ENCODE measurements around the gene TTPAL.
A peak's percentile ranks its signal among the peaks of the same experiment; 100 is the strongest.

Gene TTPAL

GRCh38 chr20:44527716-44528199 is 52.1 kb downstream of the TTPAL start:
- no peak for TF ChIP-seq EZH2phosphoT487 (conservative IDR thresholded peaks at IDR 0.05; ENCODE audit: low read length)
- TF ChIP-seq CTCF (IDR thresholded peaks at IDR 0.05; ENCODE audit: insufficient read depth, low read length, poor library complexity, severe bottlenecking): no peak
- Histone ChIP-seq H3K9ac (ENCODE audit: low read length) (no peak overlapping the region), H3F3A (ENCODE audit: insufficient read depth) (peaks cover 9% of the 10 kb centered on the region)

GRCh38 chr20:44528309-44528708 is 52.6 kb downstream of the TTPAL start:
- peaks cover 12% of the 10 kb centered on the region for H3F3A ChIP-seq (ENCODE audit: insufficient read depth)
- no peaks in the 10 kb centered on the region for H4K20me1 ChIP-seq (ENCODE audit: low read depth, low read length)
- H2AFZ ChIP-seq (ENCODE audit: low read depth, low read length, severe bottlenecking): no peak overlapping the region
- no peaks in the 10 kb centered on the region for H3K27me3 ChIP-seq (ENCODE audit: low read length)
- no peak overlapping the region for H3K4me3 ChIP-seq (ENCODE audit: insufficient read depth, low read length, poor library complexity, severe bottlenecking)
- H3K36me3 ChIP-seq (ENCODE audit: low read length): no peaks in the 10 kb centered on the region
- no peaks in the 10 kb centered on the region for H3K9me3 ChIP-seq (ENCODE audit: insufficient read depth, low read length)
- TF ChIP-seq EZH2phosphoT487 (conservative IDR thresholded peaks at IDR 0.05; ENCODE audit: low read length) (no peak), CTCF (IDR thresholded peaks at IDR 0.05; ENCODE audit: insufficient read depth, low read length, poor library complexity, severe bottlenecking) (no peak)
- no peak overlapping the region for H3K9ac ChIP-seq (ENCODE audit: low read length)
- no peak overlapping the region for H3K4me2 ChIP-seq (ENCODE audit: low read depth, low read length, poor library complexity, severe bottlenecking)
- H3K27ac ChIP-seq (ENCODE audit: low read depth, low read length): no peak overlapping the region
- no peaks in the 10 kb centered on the region for H3K79me2 ChIP-seq (ENCODE audit: insufficient read depth, low read length)
- H3K9me2 ChIP-seq (replicated peaks; ENCODE audit: insufficient read depth, low read length): no peaks in the 10 kb centered on the region

More at GRCh38 chr20:44527716-44528199, 52.1 kb downstream of the TTPAL start:
- H2AFZ ChIP-seq (ENCODE audit: low read depth, low read length, severe bottlenecking): no peak overlapping the region
- no peaks in the 10 kb centered on the region for H3K79me2 ChIP-seq (ENCODE audit: insufficient read depth, low read length)
- no peak overlapping the region for H3K4me2 ChIP-seq (ENCODE audit: low read depth, low read length, poor library complexity, severe bottlenecking)
- no peak overlapping the region for H3K4me3 ChIP-seq (ENCODE audit: insufficient read depth, low read length, poor library complexity, severe bottlenecking)
- H3K9me3 ChIP-seq (ENCODE audit: insufficient read depth, low read length): no peaks in the 10 kb centered on the region
- H3K27me3 ChIP-seq (ENCODE audit: low read length): no peaks in the 10 kb centered on the region
- no peaks in the 10 kb centered on the region for H4K20me1 ChIP-seq (ENCODE audit: low read depth, low read length)
- no peaks in the 10 kb centered on the region for H3K9me2 ChIP-seq (replicated peaks; ENCODE audit: insufficient read depth, low read length)
- no peaks in the 10 kb centered on the region for H3K36me3 ChIP-seq (ENCODE audit: low read length)
- H3K27ac ChIP-seq (ENCODE audit: low read depth, low read length): no peak overlapping the region

GRCh38 chr20:44532259-44532980 is 56.7 kb downstream of the TTPAL start:
- peak overlapping the region; percentile 91 for H3K4me2 ChIP-seq (ENCODE audit: low read depth, low read length, poor library complexity, severe bottlenecking)
- TF ChIP-seq CTCF (IDR thresholded peaks at IDR 0.05; ENCODE audit: insufficient read depth, low read length, poor library complexity, severe bottlenecking) (no peak), EZH2phosphoT487 (conservative IDR thresholded peaks at IDR 0.05; ENCODE audit: low read length) (no peak)
- H3K9me2 ChIP-seq (replicated peaks; ENCODE audit: insufficient read depth, low read length): no peaks in the 10 kb centered on the region
- peak overlapping the region; percentile 99 for H2AFZ ChIP-seq (ENCODE audit: low read depth, low read length, severe bottlenecking)
- no peak overlapping the region for H3K27ac ChIP-seq (ENCODE audit: low read depth, low read length)
- H3K9ac ChIP-seq (ENCODE audit: low read length): peak overlapping the region; percentile 61
- H3F3A ChIP-seq (ENCODE audit: insufficient read depth): peaks cover 12% of the 10 kb centered on the region
- H3K27me3 ChIP-seq (ENCODE audit: low read length): no peaks in the 10 kb centered on the region
- no peaks in the 10 kb centered on the region for H4K20me1 ChIP-seq (ENCODE audit: low read depth, low read length)
- H3K9me3 ChIP-seq (ENCODE audit: insufficient read depth, low read length): no peaks in the 10 kb centered on the region
- peak overlapping the region; percentile 75 for H3K4me3 ChIP-seq (ENCODE audit: insufficient read depth, low read length, poor library complexity, severe bottlenecking)
- H3K79me2 ChIP-seq (ENCODE audit: insufficient read depth, low read length): no peaks in the 10 kb centered on the region
- no peaks in the 10 kb centered on the region for H3K36me3 ChIP-seq (ENCODE audit: low read length)

Measured in SU-DHL-6 (cell line).